ENCODE results near the gene RCN1.
"Not testable (repeated sequence)": the region's sequence is repeated elsewhere in the genome, so short reads cannot be mapped to it uniquely, and the experiment has no call there.

RCN1 gene

GRCh38 chr11:32115446-32115845 is 24.6 kb downstream of the RCN1 start:
- no peak for DNase-seq

DNA sequence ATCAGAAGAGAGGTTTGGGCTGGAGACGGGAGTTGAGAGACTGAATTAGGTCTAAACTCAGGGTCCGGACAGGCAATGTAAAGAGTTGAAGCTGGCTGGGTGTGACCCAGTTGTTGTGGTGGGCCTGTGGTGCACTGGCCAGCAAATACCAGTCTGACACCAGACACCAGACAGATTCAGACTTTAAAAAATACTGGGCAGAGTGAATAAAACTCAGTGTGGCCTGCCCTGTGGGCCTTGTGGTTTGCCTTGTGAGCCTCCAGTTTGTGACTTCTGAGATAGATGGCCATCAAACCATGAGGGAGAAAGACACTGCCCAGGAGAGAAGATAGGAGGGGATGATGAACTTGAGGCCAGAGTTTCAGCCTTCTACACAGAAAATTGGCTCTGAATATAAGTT is 25.8 kb downstream of the RCN1 start:
- DNase-seq: no peak

- no peak for DNase-seq
These were observed 27.4 kb downstream of the RCN1 start for GRCh38 chr11:32118025-32118974.

GRCh38 chr11:32119139-32119538 is 28.3 kb downstream of the RCN1 start:
- DNase-seq: not testable (repeated sequence)

DNA sequence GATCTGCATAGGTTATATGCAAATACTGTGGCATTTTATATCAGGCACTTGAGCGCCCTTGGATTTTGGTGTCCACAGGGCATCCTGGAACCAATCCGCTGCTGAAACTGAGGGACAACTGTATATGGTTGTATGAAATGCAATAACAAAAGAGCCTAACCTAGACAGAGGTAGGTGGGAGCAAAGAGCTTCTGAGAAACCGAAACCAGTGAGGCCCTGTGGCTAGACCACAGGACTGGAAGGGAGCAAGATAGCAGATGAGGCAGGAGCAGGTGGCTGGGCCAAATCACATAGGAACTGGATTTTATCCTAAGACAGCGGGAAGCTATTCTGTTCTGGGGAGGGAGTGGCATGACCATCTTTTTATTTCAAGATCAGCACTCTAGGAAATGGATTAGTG is 30.1 kb downstream of the RCN1 start:
- DNase-seq: no peak

DNA sequence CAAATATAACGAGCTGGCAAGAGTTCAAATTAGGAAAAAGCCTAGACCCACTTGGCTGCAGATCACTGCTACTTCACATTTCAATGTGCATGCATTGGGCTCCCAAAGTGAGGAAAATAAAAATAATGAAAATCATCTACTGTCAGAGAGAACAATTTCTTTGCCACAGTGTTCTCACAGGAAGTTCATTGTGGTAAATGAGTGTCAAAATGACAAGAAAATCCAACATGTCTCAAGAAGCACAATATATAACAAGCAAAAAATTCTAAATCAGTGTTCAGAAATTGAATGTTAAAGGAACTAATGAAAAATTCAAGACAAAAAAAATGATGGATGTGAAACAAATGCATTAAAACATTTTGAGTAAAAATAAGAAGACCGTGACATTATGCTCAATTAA is 31.3 kb downstream of the RCN1 start:
- DNase-seq: no peak

DNA sequence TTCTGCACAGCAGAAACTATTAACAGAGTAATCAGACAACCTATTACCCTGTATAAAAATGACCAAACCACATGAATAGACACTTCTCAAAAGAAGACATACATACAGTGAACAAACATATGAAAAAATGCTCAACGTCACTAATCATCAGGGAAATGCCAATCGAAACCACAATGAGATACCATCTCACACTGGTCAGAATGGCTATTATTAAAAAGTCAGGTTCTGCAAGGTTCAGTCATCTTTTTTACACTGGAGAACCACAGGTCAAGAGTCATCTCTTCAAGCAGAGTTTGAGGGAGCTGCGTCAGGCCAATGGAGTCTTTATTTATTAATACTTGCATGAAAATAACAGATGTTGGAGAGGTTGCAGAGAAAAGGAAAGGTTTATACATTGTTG is 40.4 kb downstream of the RCN1 start:
- no peak for DNase-seq

DNA sequence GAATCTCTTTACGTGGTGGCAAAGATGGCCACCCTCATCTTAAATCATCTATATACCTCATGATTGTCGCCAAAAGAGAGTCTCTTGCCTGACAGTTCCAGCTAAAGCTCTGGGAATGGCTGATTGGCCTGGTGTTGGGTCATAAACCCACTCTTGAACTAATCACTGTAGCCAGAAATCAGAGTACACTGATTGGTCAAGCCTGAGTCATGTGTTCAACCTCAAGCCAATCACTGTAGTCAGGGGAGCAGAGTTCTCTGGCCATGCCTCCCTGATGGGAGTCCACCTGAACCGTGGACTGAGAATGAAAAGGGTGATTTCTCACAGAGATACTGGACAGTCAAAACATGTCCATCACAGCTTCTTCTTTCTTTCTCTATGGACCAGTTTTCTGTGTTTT is 45.8 kb downstream of the RCN1 start:
- DNase-seq: no peak

- DNase-seq: no peak
These were observed 46.4 kb downstream of the RCN1 start for GRCh38 chr11:32137263-32137662.

DNA sequence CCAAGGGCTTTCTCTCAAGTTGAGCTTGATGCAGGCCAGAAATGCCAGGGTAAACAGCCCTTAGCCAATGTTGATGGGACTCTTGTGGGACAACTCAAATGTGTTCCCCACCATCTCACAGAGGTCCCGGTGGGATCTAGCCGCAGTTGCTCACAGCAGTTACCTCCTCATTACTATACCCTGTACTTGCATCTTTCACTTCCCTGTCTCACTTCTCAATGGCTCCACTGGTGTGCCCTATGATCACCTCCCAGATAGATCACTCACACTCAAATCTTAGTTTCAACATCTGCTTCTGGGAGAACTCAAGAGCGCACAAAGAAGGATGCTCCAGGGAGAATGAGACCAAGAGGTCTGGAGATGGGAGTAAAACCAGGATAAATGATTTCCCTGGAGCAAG is 47.0 kb downstream of the RCN1 start:
- DNase-seq: no peak

DNA sequence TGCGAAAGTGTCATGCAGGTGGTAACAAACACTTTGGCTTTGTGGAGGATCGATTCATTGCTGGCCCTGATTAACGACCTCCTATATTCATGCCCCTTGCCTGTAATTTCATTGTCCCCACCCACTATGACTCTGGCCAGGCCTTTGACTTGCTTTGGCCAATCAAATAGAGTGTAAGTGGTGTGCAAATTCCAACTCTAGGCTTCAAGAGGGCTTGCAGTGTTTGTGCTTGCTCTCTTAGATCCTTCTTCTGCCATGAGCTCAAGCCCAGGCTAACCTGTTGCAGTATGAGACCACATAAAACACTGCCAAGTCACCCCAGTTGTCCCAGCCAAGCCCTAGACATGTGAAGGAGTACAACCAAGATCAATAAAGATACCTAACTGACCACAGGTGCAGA is 48.0 kb downstream of the RCN1 start:
- DNase-seq: no peak

GRCh38 chr11:32139896-32140520 is 49.1 kb downstream of the RCN1 start:
- DNase-seq: no peak

DNA sequence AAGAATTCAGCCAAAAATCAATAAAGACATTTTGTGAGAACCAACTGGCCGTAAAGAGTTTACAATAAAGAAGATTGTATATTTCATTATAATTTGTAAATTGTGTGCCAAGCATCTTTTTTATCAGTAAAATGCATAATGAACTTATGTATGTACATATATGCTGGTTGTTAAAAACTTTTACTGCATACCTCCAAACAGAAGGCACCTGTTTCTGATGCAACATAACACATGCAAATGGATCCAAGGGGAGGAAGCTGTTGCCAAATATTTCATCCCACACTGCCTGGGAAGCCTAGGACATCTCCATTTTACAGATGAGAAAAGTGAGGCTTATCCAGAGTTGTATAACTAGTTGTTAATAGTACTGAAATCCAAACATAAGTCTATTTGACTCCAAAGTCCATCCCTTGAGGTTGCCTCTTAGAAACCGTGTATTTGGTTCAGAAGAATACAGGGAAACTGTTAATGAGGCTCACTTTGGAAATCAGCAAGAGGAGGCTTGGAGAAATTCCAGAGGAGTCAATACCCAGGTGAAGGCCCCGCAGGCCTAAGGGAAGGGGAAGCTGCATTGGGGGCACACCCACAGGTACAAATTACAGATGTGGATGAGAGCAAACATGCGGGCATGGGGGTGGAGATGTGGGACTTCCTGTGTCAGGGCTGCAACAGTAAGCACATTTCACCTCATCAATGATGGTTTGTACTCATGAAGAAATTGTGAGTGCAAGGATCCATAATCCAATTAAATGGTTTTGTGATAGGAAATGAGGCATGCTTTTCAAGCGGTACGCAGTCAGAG is 51.1 kb downstream of the RCN1 start:
- DNase-seq: no peak

DNA sequence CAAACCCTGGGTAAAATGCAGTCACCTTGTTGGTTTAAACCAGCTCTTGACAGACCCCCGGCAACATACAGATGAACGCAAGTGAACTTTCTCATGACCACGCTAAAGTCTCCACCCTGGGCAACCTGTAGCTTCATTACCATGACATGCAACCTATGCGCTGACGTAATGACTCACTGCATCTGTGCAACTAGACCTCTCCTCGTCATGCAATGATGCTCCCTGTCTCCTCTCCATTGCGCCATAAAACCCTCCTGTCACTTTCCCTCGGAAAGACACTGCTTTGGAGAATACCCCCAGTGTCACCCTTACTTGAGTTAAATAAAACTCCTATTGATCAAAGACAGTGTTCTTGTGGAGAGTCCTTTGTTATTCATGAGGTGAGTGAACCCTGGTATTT is 52.5 kb downstream of the RCN1 start:
- DNase-seq: no peak

GRCh38 chr11:32145282-32145681 is 54.4 kb downstream of the RCN1 start:
- no peak for DNase-seq

GRCh38 chr11:32148895-32149294 is 58.0 kb downstream of the RCN1 start:
- DNase-seq: no peak

DNA sequence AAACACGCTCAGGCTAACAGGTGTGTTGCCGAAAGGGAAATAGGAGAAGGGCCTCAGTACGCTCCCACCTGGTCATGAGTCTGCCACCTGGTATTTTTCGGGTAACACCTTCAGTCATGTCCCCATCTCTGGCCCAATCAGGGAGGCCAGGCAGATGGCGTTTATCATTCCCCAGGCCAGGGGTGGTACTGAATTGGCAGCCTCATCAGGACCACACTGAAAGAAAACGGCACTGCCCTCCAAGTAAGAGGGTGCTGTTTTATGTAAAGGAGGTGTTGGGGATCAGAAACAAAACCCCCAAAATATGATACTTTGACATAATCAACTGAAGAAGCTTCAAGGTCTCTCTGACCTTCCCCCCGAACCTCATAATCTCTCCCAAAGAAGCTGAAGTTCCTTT is 58.9 kb downstream of the RCN1 start:
- DNase-seq: no peak

- no peak for DNase-seq
These were observed 60.2 kb downstream of the RCN1 start for GRCh38 chr11:32151027-32151426.

GRCh38 chr11:32152216-32152615 is 61.3 kb downstream of the RCN1 start:
- no peak for DNase-seq

DNA sequence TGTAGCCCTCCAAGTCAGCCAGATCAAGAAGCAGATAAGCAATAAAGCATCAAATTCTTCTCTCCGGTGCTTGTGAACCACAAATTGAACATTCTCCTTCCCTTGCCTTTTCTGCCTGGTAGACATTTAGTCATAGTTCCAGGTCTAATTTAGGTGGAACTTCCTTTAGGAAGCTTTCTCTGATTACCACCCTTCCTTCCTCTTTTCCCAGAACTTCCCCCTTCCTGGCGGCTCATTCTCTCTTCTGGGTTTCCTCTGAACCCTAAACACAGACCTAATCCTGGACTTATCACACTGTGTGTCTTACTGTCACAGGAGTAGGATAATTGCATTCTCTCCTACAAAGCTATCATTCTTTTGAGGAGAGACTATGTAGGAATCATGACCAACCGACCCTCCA is 61.9 kb downstream of the RCN1 start:
- no peak for DNase-seq

DNA sequence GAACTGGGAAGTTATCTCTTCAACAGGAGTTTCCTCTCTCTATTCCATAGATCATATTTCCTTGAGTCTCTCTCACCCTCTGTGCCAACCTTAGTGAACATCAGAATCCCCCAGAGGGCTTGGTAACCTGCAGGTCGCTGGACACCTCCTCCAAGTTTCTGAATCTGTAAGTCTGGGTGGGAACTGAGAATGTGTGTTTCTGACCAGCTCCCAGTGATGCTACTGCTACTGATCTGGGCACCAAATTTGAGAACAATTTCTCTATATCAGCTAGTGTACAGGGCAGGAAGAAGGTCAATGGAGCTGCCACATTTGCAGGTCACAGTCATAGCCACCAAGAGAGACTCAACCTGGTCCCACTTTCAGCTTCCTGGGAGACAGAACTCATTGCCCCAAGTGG is 62.9 kb downstream of the RCN1 start:
- no peak for DNase-seq

GRCh38 chr11:32154275-32154674 is 63.4 kb downstream of the RCN1 start:
- DNase-seq: peak in 1 of 2 experiments; percentile 3

Measured in AML-193 (cell line).